Calu3 (cell line): Measurements from ENCODE around the gene PTPN13. TPM values are rescaled to one million over a fixed set of nuclear protein-coding genes. Genes with fewer than 3 reads are reported as not detected.

Experiments
- BruUV-seq: library from RNA; stranded (reverse); fragments of 400-500 nt; replicated peaks from 2 replicates; lab custom pipeline; 2021; lab: Mats Ljungman, UMichigan
- CTCF ChIA-PET: fragments of 300-600 bp; sonication (Branson Sonifier 250); formaldehyde crosslinking; loops from one replicate; lab custom pipeline; 2022; ENCODE audit warnings: antibody characterized with exemption; lab: Charles Lee
- DNase-seq: peaks from one replicate; pipeline ENCODE4 v3.0.0; 2022
- H3K27ac Mint-ChIP-seq: one replicate; pipeline ENCODE4 v1.8.0; 2022; ENCODE audit warnings: mixed read lengths; ENCODE audit not compliant: unreplicated experiment
- H3K27me3 Mint-ChIP-seq: one replicate; pipeline ENCODE4 v1.8.0; 2022; ENCODE audit warnings: mixed read lengths; ENCODE audit not compliant: unreplicated experiment
- H3K36me3 Mint-ChIP-seq: one replicate; pipeline ENCODE4 v1.8.0; 2022; ENCODE audit warnings: mild to moderate bottlenecking, moderate library complexity, mixed read lengths; ENCODE audit not compliant: insufficient read depth, unreplicated experiment
- H3K4me1 Mint-ChIP-seq: one replicate; pipeline ENCODE4 v1.8.0; 2022; ENCODE audit warnings: mild to moderate bottlenecking, low read depth, mixed read lengths; ENCODE audit not compliant: unreplicated experiment
- H3K4me3 Mint-ChIP-seq: one replicate; pipeline ENCODE4 v1.8.0; 2022; ENCODE audit warnings: mild to moderate bottlenecking, low read depth, moderate library complexity, mixed read lengths; ENCODE audit not compliant: unreplicated experiment
- H3K9me3 Mint-ChIP-seq: one replicate; pipeline ENCODE4 v1.8.0; 2022; ENCODE audit warnings: low read depth, mixed read lengths; ENCODE audit not compliant: unreplicated experiment
- CTCF ChIP-seq: fragments of 200-600 bp; IDR thresholded peaks from one replicate; pipeline ENCODE4 v1.8.0; 2022; ENCODE audit warnings: antibody characterized with exemption; ENCODE audit not compliant: unreplicated experiment
- intact Hi-C: fragments of 100-400 bp; cut with micrococcal nuclease; formaldehyde crosslinking; loops from one replicate; pipeline ENCODE4 v1.10.0; 2022; ENCODE audit not compliant: unreplicated experiment
- total RNA-seq: library from RNA; stranded (reverse); gene quantifications from 2 replicates; pipeline ENCODE4 v1.2.3, GENCODE V29; 2022

PTPN13 gene
- total RNA-seq, 1 experiment from 2014 or later = 23.3 TPM

- intact Hi-C loops = no loop called here
- TF ChIP-seq CTCF = no peak
Measured at GRCh38 chr4:86810847-86811246, 216.7 kb downstream of the PTPN13 start.

GRCh38 chr4:86815653-86816052, 221.5 kb downstream of the PTPN13 start:
- no peak for TF ChIP-seq CTCF
- intact Hi-C loops = no loop called here
- Mint-ChIP-seq H3K4me1 (peaks cover 9% of the 10 kb centered on the region), H3K4me3 (no peak overlapping the region), H3K9me3 (no peaks in the 10 kb centered on the region), H3K27me3 (no peaks in the 10 kb centered on the region), H3K36me3 (no peaks in the 10 kb centered on the region), H3K27ac (no peak overlapping the region)
- DNase-seq = no peak
- BruUV-seq = no TSS peak
- CTCF ChIA-PET = no interaction called here

More at GRCh38 chr4:86810847-86811246, 216.7 kb downstream of the PTPN13 start:
- Mint-ChIP-seq H3K4me1 (no peaks in the 10 kb centered on the region), H3K4me3 (no peak overlapping the region), H3K36me3 (no peaks in the 10 kb centered on the region), H3K9me3 (no peaks in the 10 kb centered on the region), H3K27ac (no peak overlapping the region), H3K27me3 (no peaks in the 10 kb centered on the region)
- CTCF ChIA-PET = no interaction called here
- DNase-seq = no peak
- BruUV-seq = no TSS peak

- no TSS peak for BruUV-seq
- H3K27ac Mint-ChIP-seq = no peak overlapping the region
- H3K4me3 Mint-ChIP-seq = no peak overlapping the region
- H3K36me3 Mint-ChIP-seq = no peaks in the 10 kb centered on the region
- H3K9me3 Mint-ChIP-seq = no peaks in the 10 kb centered on the region
- intact Hi-C loops = no loop called here
- H3K27me3 Mint-ChIP-seq = no peaks in the 10 kb centered on the region
- no peak for TF ChIP-seq CTCF
- peaks cover 9% of the 10 kb centered on the region for H3K4me1 Mint-ChIP-seq
- DNase-seq = no peak
- CTCF ChIA-PET = interaction anchor here (1.2 kb wide), 1 partner anchor 76 kb away, joined by 3 read pairs; the partner anchor contains the start of gene C4orf36
Measured at GRCh38 chr4:86816501-86817273, 222.6 kb downstream of the PTPN13 start.

GRCh38 chr4:86818211-86818610, 224.1 kb downstream of the PTPN13 start:
- no TSS peak for BruUV-seq
- H3K27ac Mint-ChIP-seq = no peak overlapping the region
- H3K4me3 Mint-ChIP-seq = no peak overlapping the region
- intact Hi-C loops = no loop called here
- no peak for TF ChIP-seq CTCF
- no peaks in the 10 kb centered on the region for H3K27me3 Mint-ChIP-seq
- CTCF ChIA-PET = no interaction called here
- peaks cover 9% of the 10 kb centered on the region for H3K4me1 Mint-ChIP-seq
- DNase-seq = no peak
- H3K9me3 Mint-ChIP-seq = no peaks in the 10 kb centered on the region
- no peaks in the 10 kb centered on the region for H3K36me3 Mint-ChIP-seq
